RPMI7951 (cell line): ENCODE data around the gene DDO. TPM values are rescaled to one million over a fixed set of nuclear protein-coding genes. Genes with fewer than 3 reads are reported as not detected.
A peak's percentile ranks its signal among the peaks of the same experiment; 100 is the strongest.

Experiments used
- DNase-seq: peaks from one replicate; pipeline ENCODE4 v3.0.0-alpha.2; 2012; ENCODE audit warnings: low read depth
- total RNA-seq: library from RNA; depleted of rRNA; stranded (reverse); fragments of >200 nt; shearing (Covaris generic); gene quantifications from 2 replicates; pipeline ENCODE4 v1.2.3, GENCODE V29; 2014; rRNA removed

DDO gene, protein sequence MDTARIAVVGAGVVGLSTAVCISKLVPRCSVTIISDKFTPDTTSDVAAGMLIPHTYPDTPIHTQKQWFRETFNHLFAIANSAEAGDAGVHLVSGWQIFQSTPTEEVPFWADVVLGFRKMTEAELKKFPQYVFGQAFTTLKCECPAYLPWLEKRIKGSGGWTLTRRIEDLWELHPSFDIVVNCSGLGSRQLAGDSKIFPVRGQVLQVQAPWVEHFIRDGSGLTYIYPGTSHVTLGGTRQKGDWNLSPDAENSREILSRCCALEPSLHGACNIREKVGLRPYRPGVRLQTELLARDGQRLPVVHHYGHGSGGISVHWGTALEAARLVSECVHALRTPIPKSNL
- total RNA-seq: 5.5 and 6.0 TPM in 2 replicates

DNA sequence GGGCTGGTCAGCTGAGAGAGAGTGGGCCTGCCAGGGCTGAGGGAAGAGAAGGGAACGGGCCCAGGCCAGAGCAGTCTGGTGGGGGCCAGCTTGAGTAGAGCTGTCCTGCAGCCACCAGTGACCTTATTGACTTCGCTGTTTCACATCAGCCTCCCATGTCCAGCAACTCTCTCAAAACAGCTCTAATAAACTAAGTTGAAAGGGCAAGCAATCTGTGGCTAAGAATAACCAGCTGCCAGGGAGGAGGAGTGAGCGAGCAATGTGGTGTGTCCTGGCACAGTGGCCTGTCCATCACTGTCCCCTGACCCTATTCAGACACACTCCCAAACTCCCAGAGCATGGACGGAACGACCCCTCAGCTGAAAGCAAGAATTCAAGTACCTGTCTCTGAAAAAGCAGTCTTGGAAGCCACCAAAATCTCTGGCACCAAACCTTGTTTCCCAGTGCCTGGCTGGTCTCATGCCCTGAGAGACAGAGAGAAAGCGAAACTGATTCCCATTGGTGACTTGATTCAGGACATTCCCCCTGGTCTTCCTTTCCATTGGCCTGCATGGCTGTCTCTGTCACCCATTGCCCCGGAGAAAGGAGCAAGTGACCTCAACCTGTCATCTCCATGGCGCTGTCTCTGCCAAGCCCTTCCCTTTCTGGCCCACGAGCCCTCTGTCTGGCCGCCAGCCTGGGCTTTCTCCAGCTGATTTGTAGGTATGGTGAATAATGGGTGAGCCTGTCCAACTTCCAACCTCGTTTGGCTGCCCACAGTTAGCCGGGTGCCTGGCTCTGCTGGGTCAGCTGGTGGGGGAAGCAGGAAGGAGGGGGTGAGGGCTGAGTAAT lies at the start of gene DDO:
Gene DDO, minus strand, starts transcription at position 490 of the 831 bp plus-strand sequence. CDS start 2,113 bp downstream, outside the sequence.
- DNase-seq: peak; percentile 85

DNA sequence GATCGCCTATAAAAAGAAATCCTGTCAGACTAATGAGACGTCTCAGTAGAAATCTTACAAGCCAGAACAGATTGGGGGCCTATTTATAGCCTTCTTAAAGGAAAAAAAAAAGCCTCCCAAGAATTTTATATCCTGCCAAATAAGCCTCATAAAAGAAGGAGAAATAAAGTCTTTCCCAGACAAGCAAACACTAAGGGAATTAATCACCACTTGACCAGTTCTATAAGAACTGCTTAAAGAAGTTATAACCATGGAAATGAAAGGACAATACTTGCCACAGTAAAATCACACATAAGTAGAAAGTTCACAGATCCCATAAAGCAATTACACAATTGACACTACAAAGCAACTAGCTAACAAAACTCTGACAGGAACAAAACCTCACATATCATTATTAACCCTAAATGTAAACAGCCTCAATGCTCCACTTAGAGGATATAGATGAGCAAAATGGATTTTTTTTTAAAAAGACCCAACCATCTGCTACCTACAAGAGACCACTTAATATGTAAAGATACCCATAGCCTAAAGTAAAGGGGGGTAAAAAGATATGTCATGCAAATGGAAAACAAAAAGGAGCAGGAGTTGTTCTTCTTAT lies 47.6 kb upstream of the DDO start:
- DNase-seq: no peak

DNA sequence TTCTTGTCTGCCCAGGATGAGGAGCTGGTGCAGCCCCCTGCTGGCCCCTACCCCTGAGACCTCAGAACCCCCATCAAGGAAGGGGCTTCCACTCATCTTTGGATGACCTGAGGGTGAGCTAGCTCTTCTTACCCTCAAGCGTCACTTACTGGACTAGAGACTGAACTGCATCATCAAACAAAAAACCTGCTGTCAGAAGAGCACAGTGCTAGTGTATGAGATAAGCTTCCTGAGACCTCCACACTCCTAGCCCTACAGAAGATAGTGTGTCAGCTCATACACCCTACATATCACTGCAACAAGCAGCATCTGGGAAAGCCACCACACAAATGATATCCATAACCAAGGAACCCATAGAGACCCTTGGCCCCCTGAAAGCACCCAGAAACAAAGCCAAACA lies 46.0 kb upstream of the DDO start:
- DNase-seq: no peak

DNA sequence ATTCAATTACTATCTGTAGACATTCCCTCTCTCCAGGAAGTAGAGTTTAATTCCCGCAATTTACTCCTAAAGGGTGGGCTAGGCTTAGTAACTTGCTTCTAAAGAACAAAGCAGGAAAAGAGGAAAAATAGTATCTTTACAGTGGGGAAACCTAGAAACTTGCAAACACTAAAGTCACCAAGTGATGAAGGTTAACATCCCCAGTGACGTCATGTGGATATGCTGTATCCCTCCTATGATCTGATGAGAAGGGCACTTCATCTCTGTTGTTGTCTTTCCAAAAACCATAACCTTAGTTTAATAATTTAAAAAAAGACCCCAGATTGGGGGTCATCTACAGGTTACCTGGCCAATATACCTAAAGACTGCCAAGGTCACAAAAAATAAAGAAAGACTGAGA lies 43.8 kb upstream of the DDO start:
- no peak for DNase-seq

DNA sequence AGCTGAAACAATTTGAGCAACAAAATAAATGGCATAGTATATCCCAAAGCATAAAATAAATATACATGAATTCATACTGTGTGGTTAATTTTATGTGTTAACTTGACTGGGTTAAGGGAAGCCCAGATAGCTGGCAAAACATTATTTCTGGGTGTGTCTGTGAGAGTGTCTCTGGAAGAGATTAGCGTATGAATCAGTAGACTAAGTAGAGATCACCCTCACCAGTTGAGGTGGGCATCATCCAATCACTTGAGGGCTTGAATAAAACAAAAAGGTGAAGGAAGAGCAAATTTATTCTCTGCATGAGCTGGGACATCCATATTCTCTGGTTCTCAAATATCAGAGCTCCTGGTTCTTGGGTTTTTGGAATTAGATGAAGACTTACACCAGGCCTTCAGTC lies 43.1 kb upstream of the DDO start:
- no peak for DNase-seq

DNA sequence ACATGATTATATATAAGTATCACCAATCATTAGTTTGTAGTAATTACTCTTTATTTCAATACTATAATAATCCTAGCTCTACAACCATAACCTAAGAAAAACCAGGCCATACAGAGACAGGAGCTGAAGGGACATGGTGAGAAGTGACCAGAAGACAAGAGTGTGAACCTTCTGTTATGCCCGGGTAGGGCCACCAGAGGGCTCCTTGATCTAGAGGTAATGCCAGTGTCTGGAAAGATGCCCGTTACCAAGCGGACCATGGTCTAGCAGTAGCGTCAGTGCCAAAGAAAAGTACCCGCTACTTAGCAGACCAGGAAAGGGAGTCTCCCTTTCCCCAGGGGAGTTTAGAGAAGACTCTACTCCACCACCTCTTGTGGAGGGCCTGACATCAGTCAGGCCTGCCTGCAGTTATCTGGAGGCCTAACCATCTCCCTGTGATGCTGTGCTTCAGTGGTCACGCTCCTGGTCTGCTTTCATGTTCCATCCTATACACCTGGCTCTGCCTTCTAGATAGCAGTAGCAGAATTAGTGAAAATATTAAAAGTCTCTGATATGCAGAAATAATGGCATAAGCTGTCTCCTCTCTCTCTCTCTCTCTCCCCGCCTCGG lies 42.3 kb upstream of the DDO start:
- DNase-seq: peak; percentile 64

DNA sequence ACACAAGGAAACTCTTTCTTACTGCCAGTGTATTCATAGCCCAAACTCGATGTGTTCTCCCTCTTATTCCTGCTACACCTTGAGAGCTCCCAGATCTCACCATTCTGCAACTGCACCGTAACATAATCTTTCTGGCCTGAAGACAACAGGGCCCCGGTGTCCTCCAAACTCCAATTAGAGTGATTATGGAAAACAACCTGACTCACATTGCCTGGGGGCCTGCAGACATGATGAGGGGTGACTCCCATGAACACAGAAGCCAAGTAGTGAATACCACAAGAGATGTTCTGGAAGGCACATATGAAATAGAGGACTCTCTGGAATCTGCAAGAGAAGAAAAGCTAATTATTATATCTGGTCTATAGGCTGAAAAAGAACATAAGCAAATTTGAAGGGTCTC lies 41.3 kb upstream of the DDO start:
- peak; percentile 68 for DNase-seq

DNA sequence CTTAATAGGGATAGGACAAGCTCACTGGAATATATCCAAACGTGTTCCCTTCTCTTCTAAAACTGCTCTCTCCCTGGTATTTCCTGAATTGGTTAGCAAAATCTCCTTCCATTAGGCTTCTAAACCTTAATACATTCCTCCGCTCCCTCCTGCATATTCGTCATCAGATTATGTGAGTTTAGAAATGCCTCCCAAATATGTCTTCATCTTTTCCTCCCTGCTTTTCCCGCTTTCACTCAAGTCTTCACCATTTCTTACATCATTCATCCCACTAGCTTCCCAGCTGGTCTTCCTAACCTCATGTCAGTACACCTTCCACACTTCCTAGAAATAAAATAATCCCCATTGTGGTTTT lies 34.1 kb upstream of the DDO start:
- DNase-seq: no peak

DNA sequence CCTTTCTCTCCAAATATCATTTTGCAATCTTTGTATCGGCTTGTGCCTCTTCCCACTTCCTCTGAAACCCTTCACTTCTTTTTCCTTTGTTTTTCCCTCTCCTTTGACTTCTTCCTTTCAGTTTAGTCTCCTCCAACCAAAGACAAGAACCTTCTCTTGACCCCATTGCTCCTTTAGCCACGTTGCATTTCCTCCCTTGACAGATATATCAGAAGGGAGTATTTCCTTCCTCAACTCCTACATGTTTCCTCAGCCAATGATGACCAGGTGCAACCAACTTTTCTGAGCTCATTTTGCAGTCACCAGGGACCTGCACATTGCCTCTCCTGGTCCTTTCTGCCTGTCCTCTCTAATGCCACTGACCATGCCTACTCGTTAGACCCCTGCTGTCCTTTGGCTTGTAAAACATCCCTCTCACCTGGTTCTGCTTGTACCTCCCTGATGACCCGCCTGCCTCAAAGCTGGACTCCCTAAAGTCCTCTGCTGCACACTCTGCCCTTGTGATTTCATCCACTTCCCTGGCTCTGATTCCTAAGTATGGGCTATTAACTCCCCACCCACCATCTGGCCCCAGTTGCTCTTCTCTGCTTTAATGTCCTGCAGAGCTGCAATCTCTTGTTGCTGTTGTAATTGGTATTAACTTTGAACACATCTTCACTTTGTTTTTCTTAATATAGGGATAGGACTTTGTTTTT lies 33.6 kb upstream of the DDO start:
- no peak for DNase-seq

DNA sequence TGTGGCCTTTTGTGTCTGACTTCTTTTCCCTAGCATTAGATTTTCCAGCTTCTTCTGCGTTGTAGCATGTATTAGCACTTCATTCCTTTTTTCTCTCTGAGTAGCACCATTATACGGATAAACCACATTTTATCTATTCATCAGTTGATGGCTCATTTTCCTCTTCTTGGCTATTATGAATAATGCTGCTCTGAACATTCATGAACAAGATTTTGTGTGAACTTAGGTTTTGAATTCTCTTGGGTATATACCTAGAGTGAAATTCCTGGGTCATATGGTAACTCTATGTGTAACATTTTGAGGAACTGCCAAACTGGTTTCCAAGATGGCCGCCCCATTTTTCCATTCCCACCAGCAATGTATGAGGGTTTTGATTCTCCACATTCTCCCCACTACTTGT lies 32.4 kb upstream of the DDO start:
- no peak for DNase-seq

DNA sequence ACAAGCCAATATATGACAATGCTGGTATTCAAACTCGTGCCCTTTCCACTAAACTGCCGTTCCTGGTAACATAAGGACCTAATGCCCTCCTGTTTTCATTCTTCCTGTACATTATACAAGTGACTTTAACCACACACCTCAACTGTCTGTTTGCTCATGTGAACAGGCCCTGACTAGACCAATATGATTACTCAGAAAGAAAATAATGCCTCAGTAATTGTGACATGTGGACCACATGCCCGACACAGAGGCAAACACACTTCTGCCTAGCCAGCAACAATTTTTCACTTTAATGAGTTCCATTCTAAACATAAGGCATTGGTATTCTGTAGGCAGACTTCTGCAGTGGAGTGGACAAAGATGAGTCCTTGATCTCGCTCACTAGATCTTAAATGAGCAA lies 31.0 kb upstream of the DDO start:
- no peak for DNase-seq

DNA sequence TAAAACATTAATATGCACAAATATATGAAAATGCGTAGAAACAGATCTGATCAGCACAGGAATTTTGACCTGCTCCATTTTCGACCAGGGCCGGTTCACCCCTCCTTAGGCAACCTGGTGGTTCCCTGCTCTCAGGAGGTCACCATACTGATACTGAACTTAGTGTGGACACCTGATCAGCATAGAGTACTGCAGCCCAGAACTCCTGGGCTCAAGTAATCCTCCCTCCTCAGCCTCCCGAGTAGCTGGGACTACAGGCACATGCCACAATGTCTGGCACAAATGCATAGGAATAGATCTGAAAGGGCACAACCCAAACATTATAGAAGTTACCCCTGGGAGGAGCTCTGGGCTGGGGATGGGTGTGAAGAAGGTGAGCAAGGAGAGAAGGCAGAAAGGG lies 24.7 kb upstream of the DDO start:
- DNase-seq: no peak

DNA sequence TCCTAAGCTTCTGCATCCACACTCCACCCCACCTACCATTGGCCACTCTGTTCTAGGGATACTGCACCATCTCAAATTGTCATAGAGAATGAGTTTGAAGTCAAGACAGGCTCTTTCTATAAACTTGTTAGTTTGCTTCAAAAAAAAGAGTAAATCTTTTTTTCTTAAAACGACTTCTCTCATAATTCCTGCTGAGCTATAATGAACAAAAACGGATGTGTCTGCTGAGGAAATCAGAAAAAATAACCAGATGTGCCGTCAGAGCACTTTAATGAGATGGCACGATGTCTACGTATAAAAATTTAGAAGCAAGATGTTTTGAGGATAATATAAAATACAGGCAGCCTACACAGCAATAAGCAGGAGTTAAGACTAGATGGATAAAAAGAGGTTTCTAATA lies 24.0 kb upstream of the DDO start:
- DNase-seq: no peak

DNA sequence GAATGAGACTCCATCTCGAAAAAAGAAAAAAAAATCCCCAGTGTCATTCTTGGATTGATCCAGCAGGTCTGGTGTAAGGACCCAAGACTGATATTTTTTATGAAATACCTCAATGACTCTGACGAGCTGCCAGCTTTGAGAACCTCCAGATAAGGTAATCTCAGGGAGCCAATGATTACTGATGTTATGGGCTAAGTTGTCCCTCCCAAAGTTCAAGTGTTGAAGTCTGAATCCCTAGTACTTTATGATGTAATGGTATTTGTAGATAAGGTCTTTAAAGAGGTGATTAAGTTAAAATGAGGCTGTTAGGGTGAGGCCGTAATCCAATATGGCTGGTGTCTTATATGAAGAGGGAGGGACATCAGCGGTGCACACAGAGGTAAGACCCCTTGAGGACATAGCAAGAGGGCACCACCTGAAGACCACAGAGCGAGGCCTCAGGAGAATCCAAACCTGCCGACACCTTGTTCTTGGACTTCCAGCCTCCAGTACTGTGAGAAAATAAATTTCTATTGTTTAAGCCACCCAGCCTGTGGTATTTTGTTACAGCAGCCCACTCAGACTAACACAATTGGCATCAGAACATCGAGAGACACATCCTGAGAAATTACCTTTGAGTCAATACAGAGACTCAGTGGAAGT lies 19.7 kb upstream of the DDO start:
- no peak for DNase-seq

DNA sequence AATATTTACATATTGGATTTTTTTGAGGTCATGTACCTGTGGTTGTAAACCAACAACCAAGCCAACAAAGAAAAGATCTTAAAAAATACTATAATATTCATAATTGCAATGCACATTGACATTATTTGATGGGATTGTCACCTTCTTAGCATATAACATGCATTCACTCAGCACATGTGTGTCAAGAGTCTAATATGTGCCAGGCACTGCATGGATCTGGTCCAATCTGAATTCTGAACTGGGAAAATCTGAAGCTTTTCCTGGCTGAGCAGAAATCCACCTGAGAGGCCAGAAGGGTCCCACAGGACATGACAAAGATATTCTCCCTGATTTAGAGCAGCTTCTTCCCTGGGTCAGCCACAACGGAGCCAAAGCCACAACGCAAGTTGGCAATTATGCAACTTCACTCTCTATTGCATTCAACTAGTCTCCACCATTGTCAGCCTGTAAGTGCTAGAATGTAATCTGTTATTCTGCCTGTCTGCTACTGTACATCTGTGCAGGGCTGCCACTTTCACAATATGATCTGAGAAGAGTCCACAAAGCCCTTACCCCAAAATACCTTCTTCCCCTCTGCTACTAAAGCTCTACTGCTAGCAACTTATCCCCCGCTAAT lies 17.0 kb upstream of the DDO start:
- DNase-seq: no peak

DNA sequence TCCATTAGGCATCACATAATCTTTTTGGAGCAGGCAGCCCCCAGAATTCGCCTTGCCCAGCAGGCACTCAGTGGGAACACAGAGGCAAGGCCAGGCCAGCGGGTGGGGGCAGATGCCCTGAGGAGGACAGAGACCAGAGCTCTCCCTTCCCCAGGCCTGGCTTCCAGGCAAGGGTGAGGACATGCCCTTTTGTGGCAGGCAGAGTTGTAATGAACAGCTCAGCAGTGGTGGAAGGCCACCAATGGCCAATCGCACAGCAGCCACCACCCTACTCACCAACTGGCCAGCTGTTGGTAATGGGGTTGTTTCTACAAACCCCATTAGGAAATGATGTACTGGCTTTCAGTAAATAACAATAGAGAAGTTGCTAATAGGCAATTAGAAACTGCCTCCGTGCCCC lies 15.4 kb upstream of the DDO start:
- DNase-seq: no peak

DNA sequence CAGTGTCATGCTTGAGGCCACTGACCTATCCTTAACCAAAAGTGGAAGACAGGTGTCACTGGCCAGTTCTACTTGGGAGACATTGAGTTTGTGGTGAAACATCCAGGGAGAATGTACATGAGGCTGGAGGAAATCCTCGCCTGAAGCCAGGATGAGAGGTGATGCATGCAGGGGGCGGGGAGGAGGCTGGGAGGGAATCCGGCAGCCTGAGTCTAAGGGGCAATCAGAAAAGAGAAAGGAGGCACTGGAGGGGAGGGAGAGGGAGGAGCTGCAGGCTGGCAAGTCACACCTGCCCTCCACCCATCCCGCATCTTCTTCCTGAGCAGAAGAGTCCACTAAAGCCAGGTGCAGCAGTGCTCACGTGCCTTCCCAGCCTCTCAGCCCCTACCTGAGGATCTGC lies 14.9 kb upstream of the DDO start:
- no peak for DNase-seq

DNA sequence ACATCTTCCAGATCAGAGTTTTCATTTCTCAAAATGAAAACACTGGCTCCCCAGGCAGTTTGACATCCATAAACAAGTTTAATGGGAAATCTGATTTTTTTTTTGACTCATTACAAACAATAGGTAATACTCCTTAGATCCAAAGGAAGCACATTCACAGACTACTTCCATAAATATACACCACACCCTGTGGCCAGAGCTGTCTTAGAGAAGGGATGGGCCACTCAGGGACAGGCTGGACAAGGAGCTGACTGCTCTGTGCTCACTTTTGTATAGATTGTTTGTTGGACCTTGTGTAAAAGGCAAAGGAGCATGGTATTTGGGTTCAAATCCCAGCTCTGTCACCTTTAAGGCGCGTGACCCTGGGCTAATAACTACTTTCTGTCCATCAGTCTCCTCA lies 12.8 kb upstream of the DDO start:
- DNase-seq: no peak

DNA sequence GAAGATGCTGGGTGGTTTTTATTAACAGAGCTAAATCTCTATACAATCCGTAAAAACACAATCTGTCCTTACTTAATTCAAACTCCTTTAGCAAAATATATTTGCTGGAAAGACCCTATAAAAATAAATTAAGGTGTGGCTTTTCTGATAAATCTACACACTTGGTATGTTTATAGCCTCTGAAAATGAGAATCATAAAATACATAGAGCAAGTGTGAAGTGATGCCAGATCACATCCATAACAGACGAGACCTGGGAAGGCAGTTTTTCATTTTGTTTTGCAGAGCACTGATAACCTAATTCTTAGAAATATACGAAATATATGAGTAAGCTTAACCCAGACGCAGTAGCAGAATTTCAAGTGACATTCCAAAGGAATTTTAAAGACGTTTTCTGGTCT lies 10.4 kb upstream of the DDO start:
- no peak for DNase-seq

DNA sequence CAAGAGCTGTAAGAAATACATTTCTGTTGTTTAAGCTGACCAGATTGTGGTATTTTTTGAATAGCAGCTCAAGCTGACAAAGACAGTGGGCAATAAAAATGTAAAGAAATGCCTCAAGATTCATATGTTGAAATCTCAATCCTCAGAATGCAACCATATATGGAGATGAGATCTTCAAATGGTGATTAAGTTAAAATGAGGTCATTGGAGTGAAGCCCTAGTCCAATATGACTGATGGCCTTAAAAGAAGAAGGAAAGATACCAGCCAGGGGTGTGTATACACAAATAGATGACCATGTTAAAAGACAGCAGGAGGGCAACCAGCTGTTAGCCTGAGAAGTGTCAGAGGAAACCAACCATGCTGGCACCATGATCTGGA lies 7.1 kb upstream of the DDO start:
- DNase-seq: no peak
